GM19455 (cell line): ENCODE measurements around the gene RET.

Experiments
- ATAC-seq: cut with Tn5 transposase; IDR thresholded peaks from one replicate; pipeline ENCODE4 v1.9.1; 2021; ENCODE audit not compliant: unreplicated experiment

RET gene

DNA sequence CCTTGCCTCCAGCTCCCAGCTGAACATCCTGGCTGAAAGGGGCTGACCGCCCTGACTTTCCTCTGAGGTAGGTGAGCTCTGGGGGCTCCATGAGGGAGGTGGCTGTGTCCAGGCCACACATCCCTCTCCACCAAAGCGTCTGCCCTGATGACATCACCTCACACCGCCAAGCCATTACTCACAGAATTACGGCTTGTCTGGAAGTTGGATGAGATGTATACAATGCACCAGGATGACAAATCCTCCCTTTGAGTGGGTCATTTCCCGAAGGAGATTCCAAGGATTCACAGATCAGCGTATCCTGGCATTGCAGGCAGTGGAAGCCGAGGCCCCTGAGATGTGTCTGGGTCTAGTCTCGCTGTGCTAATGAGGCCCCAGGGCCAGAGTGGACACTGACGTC lies 15.1 kb upstream of the RET start:
- ATAC-seq, result no peak

DNA sequence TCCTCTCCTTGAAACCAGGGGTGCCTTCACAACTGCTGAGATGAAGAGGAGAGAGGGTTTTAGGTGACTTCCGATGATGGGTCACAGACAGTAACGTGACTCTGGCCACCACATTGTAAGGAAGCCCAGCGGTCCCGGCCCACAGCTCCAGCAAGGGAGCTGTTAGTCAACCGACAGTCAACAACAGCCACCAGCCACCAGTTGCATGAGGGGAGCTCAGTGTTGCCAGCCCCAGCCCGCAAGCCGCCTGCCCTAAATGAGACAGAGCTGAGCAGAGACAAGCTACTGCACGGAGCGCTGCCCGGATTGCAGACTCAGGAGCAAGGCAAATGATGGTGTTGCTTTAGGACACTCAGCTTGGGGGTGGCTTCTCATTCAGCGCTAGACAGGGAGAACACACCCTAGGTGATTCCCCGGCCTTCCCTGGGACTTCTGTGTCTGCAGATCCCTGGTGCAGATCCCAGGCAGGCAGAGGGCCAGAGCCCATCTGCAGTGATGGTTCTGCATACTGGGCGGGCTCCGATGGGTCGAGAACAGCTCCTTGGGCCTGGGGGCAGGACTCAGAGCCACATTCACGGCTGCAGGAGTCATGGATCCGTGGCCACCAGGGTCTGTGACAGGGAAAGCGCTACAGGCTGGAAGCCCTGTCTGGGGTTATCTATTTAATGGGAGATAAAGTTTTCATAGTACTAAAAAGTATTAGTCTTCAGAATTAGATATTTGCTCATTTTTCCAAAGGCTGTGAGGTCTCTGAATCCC lies 14.3 kb upstream of the RET start:
- ATAC-seq, result no peak

DNA sequence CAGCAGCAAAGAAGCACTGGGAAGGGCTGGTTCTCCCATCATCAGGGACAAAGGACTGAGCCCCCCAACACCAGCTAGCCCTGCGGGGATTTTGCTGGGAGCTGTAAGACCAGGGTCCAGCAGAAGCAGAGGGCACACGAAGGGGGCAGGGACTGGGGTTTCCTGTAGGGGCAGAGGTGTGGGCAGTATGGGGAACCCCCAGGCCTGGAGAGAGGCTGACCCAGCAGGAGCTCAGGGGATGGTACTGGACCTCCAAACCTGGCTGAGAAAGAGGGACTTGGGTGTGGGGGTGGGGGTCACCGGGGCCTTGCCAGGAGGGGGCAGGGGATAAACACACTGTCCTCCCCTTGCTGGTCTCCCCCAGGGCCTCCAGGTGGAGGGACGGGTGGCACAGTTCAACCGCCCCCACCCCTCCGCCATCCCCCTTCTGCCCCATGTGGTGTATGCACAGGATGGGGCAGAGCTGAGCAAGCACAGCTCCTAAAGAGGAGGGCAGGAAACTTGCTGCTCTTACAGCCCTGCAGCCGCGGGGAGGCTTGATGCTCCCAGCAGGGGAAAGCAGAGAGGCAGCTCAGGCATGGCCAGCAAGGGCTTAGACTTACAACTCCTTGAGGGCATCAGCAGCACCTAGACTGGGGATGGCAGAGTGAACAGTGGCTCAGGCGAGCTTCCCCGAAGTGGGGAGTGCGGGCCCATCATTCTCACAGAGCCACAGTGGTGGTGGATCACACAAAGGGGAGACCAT lies 12.4 kb upstream of the RET start:
- no peak for ATAC-seq

DNA sequence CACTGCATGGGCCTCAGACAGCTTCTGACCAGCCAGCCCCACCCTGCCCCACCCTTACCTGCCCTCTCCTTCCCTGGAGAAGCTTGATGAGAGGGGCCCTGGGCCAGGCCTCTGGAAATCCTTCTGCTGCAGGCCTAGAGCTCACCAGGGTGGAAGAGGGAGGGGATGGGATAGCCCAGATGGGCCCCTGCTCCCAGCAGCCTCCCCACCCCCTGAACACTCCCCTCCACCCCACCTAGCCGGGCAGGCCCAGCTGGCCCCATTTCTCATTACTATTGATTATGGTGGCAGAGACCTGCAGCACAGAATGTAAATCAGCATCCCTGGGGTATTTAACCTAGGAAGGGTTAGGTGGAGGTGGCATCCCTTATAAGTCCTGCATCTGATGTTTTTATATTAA lies 11.6 kb upstream of the RET start:
- no peak for ATAC-seq

DNA sequence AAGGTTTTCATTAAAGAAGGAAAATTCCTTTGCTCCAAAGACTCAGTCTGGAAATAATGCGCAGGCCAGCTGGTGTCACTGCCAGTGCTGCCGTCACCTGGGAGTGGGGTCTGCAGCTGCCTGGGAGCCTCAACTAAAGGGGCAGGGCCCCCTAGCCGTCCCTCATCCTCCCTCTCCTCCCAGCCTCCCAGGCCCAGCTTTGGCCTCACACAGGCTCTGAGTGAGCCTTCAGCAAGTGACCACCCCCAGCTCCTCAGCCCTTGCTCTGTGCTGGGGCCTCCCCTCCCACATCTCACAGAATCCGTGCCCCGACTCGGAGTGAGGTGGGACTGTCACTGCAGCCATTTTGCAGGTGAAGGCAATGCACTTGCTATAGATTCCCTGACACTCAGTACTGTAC lies 11.1 kb upstream of the RET start:
- no peak for ATAC-seq

DNA sequence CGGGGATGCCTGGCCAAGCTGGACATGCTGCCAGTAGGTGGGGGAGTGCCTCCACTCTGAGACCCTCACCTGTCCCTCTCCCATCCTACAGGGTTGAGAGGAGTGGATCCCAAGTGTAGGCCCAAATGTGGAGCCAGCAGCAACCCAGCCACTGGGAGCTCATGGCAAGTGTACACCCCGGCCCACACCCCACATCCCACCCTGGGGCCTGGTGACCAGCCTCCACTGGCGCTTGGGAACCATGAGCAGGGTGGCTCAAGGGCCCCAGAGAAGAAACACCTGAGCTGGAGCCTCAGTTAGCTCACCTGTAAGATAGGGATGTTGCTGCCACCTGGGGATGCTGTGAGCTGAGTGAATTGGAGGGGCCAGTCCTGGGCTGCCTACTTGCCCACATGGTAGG lies 10.4 kb upstream of the RET start:
- no peak for ATAC-seq

DNA sequence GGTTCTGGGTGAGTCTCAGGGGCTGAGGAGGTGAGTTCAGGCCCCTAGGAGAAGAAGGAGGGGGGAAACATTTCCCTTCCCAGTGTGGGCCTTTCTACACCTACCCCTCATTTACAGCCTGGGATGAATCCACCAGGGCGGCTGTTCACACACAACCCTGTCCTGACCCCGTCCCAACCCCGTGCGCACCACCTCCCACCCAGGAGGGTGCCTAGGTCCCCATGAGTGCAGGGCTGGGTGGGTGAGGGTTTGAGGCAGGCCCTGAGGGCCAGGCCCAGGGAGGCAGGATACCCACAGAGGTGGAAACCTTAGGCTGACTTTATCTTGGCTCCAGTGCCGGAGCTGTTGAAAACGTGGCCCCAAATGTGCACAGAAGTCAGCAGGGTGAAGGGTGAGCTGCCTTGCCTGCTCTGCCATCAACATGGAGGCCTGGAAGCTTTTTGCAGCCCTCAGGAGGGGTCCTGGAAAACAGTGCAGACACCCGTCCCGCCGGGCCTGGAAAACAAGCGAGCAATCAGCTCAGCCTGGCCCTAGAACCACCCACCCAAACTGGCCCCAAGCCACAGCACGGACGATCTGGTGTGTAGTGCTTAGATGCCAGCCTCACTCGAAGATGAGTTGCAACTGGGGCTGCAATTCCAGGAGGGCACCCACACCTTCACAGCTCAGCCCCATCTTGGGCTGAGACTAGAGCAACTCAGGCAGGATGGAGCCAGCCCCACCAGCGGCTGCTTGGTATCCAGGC lies 9.3 kb upstream of the RET start:
- no peak for ATAC-seq

DNA sequence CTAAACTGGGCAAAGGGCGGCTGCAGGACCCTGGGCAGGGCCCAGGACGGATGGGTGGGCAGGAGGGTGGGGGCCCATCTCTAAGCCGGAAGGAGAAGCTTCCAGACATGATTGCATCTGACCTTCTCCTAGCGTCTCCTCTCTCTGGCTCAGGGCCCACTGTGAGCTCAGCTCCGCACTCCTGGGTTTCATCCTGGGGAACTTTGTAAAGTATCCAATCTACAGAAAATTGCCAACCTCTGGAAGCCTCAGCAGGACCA lies 8.8 kb upstream of the RET start:
- no peak for ATAC-seq

DNA sequence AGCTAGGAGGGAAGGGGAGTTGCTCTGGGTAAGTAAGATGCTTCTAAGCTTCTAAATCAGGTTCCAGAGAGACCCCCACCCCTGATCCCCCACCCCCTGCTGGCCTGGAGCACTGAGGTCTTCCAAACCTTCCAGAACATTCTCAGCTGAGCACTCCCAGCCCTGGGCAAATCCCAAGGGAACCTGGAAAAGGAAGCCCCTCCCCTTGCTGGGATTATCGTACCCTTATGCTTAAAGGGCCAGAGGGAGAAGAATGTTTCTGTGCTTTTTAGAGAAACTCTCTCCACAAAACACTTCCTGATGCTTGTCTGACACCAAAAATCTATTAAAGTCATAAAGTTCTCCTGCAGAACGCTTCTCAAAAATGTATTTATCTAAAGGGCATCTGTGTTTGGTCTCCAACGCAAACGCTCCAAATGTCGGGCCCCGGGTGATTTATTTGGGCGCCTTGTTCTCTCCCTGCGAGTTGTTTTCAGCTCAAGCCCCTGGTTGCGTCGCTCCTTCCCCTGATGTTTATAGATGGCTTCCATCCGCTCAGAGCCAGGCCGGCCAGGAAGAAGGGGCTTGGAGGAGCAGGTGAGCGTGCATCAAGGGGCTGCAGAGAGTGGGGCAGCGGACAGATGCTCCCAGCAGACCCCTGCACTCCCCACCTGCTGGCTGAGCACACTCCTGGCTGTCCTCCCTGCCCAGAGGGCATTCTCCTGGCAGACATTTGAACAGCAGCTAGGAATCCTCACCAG lies 8.2 kb upstream of the RET start:
- ATAC-seq, result no peak

DNA sequence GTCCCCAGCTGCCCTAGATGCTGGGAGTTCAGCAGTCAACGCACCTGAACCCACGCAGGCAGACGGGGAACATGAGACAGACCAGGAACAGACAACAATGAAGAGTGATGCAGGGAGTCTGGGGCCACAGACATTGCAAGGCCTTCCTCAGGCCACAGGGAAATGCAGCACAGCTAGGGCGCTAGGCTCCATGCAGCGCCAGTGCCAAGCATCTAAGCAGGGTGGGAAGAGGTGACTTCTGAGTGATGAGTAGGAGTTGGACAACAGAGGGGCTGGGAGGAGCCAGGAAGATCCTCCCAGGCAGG lies 7.7 kb upstream of the RET start:
- no peak for ATAC-seq

DNA sequence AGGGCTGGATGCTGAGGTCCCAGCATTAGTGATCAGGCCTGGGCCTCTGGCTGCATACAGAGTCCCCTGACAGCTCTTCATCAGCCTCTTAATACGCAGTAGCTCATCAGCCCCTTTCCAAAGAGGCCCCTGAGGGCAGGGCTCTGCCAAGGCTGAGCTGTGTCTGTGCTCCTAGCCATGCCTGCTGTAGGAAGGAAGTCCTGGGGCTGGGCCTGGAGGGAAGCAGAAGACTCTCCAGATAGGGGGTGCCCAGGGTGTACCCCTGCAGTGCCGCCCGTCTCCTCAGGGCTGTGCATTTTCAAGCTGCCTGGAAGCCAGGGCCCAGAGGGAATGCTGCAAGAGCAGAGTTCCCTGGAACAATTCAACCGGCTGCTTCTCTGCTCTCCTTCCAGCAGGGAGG lies 7.3 kb upstream of the RET start:
- ATAC-seq, result no peak

DNA sequence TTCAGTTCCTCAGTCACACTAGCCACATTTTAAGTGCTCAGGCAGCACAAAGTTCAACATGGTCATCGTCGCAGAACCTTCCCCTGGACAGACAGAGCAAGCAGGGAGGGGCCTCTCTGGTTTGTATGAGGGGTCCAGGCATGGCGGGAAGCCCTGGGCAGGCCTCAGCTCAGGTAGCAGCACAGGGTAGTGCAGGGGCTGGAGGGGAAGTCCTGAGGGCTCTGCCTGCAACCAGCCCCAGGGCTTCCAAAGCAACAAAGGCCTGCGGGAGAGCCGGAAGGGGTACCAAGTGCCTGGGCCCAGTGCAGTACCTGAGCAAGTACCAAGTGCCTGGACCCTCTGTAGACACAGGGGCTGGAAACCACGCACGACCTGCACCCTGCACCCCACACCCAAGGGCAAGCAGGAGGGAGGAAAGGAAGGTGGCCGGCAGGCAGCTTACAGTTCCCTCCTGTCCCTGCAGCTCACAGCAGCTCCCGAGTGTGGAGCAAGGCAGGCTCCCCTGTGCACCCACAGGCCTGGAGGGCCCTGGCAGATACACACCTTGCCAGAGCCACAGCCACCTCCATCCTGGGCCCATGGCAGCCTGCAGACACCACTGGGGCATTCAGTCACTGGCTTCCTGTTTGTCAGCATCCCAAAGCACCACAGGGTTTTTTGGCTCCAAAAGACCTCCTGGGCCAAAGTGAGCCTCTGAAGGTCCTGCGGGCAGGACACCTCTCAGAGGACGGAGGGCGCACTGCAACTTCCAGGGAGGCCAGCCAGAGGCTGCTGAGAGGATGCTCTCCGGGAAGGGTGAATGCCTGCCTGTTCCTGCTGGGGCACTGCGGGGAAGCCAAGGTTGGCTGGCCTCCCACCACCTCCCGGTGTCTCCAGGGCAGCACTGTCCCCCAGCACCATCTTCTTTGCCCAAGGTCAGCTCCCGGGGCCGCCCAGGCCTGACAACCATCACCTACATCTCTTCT lies 6.5 kb upstream of the RET start:
- no peak for ATAC-seq

DNA sequence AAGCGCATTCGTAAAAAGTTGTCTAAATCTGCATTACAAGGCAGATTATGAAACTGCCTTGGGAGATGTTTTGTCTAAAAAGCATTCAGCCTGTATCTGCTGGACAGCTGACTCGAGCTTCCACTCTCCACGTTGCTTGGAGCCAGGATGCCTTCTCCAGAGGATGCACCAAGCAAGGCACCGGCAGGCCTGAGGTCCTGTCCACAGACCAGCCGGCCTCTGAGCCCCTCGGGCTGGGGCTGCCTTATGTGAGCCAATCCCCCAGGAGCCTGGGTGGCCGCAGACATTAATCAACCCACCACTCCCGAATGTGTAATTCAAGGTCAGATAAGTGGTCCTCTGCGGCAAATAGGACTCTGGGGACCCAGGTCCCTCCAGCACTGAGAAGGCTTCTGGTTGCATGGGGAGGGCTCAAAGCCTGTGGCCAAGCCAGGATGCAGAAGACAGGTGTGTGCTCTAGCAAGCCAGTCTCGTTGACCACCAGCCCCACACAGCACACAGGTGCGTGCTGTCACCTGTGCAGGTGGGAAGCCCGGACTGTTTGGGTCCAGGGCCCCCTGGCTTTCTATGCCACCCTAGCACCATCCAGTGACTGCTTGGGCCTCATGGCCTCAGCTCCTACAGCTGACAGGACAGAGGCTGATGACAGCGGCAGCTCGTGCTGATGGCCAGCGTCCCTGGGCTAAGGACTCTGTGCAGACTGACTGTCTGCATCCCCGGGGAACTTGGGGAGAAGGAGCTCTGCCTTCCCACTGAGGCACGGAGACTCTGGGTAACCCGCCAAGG lies 4.8 kb upstream of the RET start:
- ATAC-seq, result no peak

DNA sequence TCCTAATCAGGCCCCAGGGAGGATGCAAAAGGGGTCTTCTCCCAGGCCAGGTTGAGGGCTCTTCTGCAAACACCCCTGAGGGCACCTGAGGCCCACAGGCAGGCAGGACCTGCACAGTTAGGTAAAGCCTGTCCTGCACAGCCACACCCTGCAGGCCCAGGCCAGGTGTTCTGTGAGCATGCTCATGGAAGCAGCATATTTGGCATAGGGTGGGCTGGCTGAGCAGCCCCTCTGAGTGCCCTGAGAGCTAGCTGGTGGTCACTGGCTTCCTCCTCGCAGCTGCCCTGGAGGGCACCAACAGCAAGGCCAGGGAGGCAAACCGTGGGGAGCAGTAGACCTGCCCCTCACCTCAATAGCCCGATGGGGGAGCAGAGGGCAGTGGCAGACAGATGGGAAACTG lies 3.7 kb upstream of the RET start:
- ATAC-seq, result no peak

DNA sequence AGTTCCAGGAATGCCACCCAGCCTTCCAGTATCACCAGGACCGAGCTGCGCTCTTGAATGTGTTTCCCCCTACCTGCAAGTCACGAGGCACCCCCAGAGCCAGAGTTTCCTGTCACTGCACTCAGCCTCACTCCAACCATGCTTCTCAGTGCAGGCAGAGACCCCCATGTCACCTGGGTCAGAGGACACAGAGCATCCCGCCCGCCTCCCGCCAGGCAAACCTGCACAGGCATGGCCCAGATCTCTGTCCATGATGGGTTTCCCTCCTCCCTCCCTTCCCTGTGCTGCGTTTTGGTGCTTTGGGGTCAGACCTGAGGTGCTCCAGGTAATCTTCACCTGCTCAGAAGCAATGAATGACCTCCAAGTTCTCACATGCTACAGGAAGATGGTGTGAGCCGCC lies 3.1 kb upstream of the RET start:
- ATAC-seq, result no peak

DNA sequence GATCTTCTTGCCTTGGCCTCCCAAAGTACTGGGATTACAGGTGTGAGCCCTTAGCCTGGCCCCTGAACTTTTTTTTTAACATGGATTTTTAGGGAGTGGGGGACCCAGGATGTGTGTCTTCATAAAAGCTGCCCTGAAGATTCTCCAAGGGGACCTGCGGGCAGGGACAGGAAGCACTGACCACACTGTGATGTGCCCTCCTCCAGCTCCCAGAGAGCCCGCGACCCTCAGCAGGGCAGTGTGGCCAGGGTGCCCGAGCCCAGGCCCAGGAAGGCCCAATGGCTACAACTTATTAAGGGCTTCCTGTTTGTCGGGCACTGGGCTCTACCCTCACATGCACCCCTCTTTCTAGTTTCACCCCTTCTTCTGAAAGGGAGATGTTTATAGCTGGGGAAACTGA lies 2.5 kb upstream of the RET start:
- no peak for ATAC-seq

DNA sequence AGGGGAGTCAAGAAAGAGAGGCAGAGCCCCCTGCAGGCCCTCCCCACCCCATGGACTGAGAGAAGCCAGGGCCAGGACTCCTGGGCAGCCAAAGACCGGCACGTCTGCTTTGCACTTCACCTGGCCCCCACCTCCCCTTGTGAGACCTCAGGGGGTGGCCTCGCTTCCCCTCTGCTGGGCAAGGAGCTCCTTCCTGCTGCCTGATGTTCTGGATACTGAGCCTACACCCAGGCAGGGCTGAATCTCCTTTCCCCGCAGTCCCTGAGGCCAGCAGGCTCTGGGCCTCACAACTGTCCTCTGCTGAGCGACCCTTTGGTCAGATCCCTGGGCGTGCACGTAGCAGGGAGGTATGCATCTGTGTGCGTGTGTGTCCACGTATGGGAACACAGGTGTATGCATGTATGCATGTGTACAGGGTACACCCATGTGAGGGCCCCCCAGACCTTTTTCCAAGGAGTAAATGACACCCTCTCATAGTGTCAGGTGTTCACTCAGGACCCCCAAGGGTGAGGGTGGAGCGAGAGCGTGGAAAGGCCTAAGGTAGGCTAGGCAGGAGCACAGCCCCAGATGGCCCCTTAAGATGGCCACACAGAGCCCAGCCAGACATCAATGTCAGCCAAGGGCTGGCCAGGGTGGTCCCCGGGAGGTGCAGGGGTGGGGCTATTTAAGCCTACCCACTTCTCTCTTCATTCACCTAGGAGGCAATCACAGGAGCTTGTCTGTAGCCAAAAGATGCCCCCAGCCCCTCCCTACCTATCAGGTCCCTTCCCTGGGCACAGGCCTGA lies 1.9 kb upstream of the RET start:
- no peak for ATAC-seq

DNA sequence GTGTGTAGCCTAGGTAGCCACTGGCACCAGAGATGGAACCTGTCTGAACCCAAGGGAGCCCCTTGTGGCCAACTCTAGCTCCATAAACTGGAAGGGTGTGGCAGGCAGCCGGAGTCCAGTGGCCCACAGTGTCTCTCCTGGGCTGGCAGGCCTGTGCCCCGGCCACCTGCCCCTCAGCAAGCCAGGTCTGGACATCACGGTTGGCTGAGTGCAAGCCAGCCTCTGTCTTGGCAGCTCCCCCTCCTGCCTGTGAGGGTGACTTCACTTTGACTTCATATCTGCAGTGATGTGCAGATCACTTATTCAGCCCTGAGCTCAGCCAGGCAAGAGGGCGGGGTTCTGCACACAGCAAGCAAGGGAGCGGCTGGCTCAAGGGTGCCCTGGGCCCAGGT lies 1.3 kb upstream of the RET start:
- no peak for ATAC-seq

DNA sequence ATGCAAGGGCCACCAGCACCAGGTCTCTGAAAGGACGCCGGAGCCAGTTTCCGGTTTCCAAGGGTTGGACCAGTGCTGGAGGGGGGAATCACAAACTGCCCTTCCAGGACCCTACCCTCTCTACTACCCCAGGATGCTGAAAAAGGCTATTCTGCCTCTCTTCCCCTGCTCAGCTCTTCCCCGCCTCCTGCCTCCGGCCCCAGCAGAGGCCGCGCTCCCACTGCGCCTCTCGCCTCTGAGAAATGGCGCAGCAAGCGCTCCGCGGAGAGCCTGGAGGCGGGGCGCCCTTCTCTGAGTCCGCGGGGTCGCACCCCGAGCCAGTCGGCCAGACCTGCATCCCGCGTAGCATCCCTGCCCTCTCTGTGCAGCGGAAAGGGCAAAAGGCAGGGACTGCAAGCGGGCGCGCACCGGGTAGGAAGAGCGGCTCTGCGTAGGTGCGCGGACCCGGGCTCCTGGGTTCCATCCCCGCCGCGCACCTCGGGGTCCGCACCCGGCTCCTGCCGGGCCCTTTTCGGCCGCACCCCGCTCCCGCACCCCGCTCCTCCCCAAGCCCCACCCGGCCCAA lies 476 bp upstream of the RET start:
- no peak for ATAC-seq
